SH-SY5Y (cell line): ENCODE results near the gene EIF3F.

Source experiments
- GATA2 ChIP-seq: IDR thresholded peaks from 2 replicates; pipeline ENCODE4 v1.6.1; 2011; ENCODE audit warnings: mild to moderate bottlenecking, low read depth, low read length
- GATA3 ChIP-seq: IDR thresholded peaks from 2 replicates; pipeline ENCODE4 v1.6.1; 2011; ENCODE audit warnings: low read depth, mild to moderate bottlenecking, low read length, moderate library complexity

DNA sequence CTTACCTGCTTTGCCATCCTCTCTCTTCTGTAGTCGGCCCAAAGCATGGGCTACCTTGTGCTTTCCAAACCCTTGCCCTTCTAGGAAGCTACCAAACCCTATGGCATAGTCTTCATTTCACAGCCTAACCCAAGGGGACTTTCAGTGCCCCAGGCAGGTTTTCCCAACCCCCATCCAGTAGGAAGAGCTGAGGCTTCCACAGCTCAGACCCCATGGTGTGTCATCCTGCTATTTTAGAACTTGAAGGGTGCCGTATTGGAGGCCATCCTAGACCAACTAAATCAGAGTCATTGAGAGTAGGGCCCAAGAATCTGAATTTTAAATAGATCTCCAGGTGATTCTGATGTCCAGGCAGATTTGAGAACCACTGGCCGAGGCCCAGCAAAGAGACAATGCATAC, 61.9 kb downstream of the EIF3F start:
- no peak for TF ChIP-seq GATA2
- TF ChIP-seq GATA3 = no peak
